GM23248 (cell line): Measurements from ENCODE around the gene USF1. TPM values are rescaled to one million over a fixed set of nuclear protein-coding genes. Genes with fewer than 3 reads are reported as not detected.

Source experiments
- DNase-seq: peaks from one replicate; pipeline ENCODE4 v3.0.0-alpha.2; 2015
- H2AFZ ChIP-seq: fragments of 200-600 bp; sonication (generic); 2 replicates; pipeline ENCODE4 v1.6.1; 2016; ENCODE audit warnings: antibody characterized with exemption
- H3F3A ChIP-seq: fragments of 200-600 bp; sonication (generic); 2 replicates; pipeline ENCODE4 v1.6.1; 2016; ENCODE audit warnings: mild to moderate bottlenecking, antibody characterized with exemption, mixed run types; ENCODE audit not compliant: insufficient read depth
- H3K27ac ChIP-seq: fragments of 200-600 bp; sonication (generic); 2 replicates; pipeline ENCODE4 v1.5.1; 2016; ENCODE audit warnings: mild to moderate bottlenecking
- H3K27me3 ChIP-seq: fragments of 200-600 bp; sonication (generic); replicated peaks from 2 replicates; pipeline ENCODE4 v1.6.1; 2016; ENCODE audit warnings: mild to moderate bottlenecking; ENCODE audit not compliant: insufficient read depth
- H3K36me3 ChIP-seq: fragments of 200-600 bp; sonication (generic); 2 replicates; pipeline ENCODE4 v1.6.1; 2016; ENCODE audit warnings: low read depth, mild to moderate bottlenecking
- H3K4me1 ChIP-seq: fragments of 200-600 bp; sonication (generic); 2 replicates; pipeline ENCODE4 v1.6.1; 2016; ENCODE audit warnings: mild to moderate bottlenecking; ENCODE audit not compliant: insufficient read depth
- H3K4me2 ChIP-seq: fragments of 200-600 bp; sonication (generic); one replicate; pipeline ENCODE4 v1.6.1; 2016; ENCODE audit warnings: mild to moderate bottlenecking; ENCODE audit not compliant: unreplicated experiment
- H3K4me3 ChIP-seq: fragments of 200-600 bp; sonication (generic); 2 replicates; pipeline ENCODE4 v1.5.1; 2016; ENCODE audit warnings: mild to moderate bottlenecking
- H3K79me2 ChIP-seq: fragments of 200-600 bp; sonication (generic); 2 replicates; pipeline ENCODE4 v1.6.1; 2016; ENCODE audit warnings: mild to moderate bottlenecking; ENCODE audit not compliant: insufficient read depth
- H3K9ac ChIP-seq: fragments of 200-600 bp; sonication (generic); 2 replicates; pipeline ENCODE4 v1.6.1; 2016; ENCODE audit warnings: mild to moderate bottlenecking
- H3K9me2 ChIP-seq: fragments of 200-600 bp; sonication (generic); 2 replicates; pipeline ENCODE4 v1.6.1; 2016; ENCODE audit warnings: mixed run types, mild to moderate bottlenecking, moderate library complexity; ENCODE audit not compliant: insufficient read depth
- H3K9me3 ChIP-seq: fragments of 200-600 bp; sonication (generic); one replicate; pipeline ENCODE4 v1.6.1; 2017; ENCODE audit warnings: low read depth
- H4K20me1 ChIP-seq: fragments of 200-600 bp; sonication (generic); 2 replicates; pipeline ENCODE4 v1.6.0; 2016; ENCODE audit not compliant: insufficient read depth
- EZH2 ChIP-seq: fragments of 200-600 bp; sonication (generic); IDR thresholded peaks from 2 replicates; pipeline ENCODE4 v1.6.1; 2018; ENCODE audit warnings: antibody characterized with exemption, mild to moderate bottlenecking; ENCODE audit not compliant: insufficient read depth, poor library complexity, severe bottlenecking
- EZH2phosphoT487 ChIP-seq: fragments of 200-600 bp; sonication (generic); IDR thresholded peaks from 2 replicates; pipeline ENCODE4 v1.6.1; 2018; ENCODE audit warnings: antibody characterized with exemption, moderate library complexity, mild to moderate bottlenecking, low read depth; ENCODE audit not compliant: insufficient read depth
- WGBS, 2 experiments: methylation state at CpG; one replicate each; pipeline ENCODE4 v1.1.6; 2015 to 2017; ENCODE audit warnings: low lambda C conversion rate in 2 of 2, low coverage in 1 of 2; ENCODE audit errors: missing lambda C conversion rate in 2 of 2; 5-methylcytosine and 5-hydroxymethylcytosine counted together
- in situ Hi-C: fragments of 300-500 bp; cut with MboI; formaldehyde crosslinking; loops from 2 replicates; pipeline ENCODE4 v1.15.0; 2020
- polyA plus RNA-seq: library from polyadenylated mRNA; unstranded; fragments of >200 nt; fragmentation: Nextera tagmentation; extraction: Ambion mirVana; gene quantifications from 2 replicates; pipeline ENCODE4 v1.2.1, GENCODE V29; 2016
- total RNA-seq: library from RNA; depleted of rRNA; stranded (reverse); fragments of >200 nt; shearing (Covaris generic); gene quantifications from 2 replicates; pipeline ENCODE4 v1.2.3, GENCODE V29; 2014

The USF1 gene
- total and polyA plus RNA-seq, 2 experiments from 2014 or later = 17.1 to 53.2 TPM

DNA sequence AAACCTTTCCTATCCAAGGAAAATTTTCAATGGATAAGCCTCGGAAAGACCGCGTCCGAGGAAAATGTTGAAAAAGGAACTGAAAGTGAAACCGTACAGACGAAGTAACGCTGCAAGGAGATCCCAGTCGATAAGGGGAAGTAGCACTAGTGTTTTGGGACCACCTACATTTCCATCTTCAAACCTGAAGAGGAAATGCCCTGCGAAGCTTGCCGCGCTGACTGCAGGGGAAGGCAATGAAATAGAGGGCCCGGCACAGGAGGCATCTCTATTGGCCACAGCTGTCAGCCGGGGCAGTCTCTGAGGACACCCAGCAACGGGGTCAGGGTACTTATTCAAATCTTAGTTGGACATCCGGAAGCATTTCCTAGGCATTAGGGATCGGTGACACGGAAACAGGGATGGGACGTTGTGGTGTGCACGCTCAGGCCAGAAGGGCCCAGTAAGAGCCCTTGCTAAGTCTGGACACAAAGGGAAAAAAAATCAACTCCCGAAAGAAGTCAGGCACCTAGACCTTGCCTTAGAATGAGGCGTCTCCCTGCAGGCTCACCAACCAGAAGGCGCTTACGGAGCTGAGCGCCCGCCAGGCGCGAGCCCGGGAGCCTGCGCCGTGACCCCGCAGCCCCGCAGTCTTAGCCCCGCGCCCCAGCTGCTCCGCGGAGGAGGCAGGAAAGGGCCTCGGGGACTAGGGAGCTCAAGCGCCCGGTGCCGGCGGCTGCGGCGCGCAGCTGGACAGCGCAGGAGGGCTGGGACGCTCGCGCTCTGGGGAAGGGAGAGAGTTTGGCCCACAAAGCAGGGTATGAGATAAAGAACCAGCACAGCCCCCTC is 655 bp downstream of the USF1 start:
- Histone ChIP-seq H3K4me1 (peaks cover 12% of the 10 kb centered on the region), H3K9me2 (no peaks in the 10 kb centered on the region), H3F3A (peaks cover 16% of the 10 kb centered on the region; the same call in 1 of the 2 replicates), H3K79me2 (peaks cover 35% of the 10 kb centered on the region), H2AFZ (peak overlapping the region; percentile 91), H3K9ac (peak overlapping the region; percentile 92), H3K4me2 (peak overlapping the region; percentile 83), H3K9me3 (no peaks in the 10 kb centered on the region), H4K20me1 (no peaks in the 10 kb centered on the region), H3K36me3 (peaks cover 7% of the 10 kb centered on the region; the same call in 1 of the 2 replicates), H3K27me3 (no peaks in the 10 kb centered on the region), H3K27ac (peak overlapping the region; percentile 93), H3K4me3 (peak overlapping the region; percentile 91)
- DNase-seq = peak; percentile 79
- in situ Hi-C loops = loop anchor here (5.0 kb wide), 1 partner anchor 52 kb away; the partner anchor contains the start of gene KLHDC9
- WGBS, 2 experiments = 1 to 2% methylated on average over 47 to 48 of the region's 48 CpGs
- TF ChIP-seq EZH2phosphoT487 (no peak), EZH2 (no peak)

DNA sequence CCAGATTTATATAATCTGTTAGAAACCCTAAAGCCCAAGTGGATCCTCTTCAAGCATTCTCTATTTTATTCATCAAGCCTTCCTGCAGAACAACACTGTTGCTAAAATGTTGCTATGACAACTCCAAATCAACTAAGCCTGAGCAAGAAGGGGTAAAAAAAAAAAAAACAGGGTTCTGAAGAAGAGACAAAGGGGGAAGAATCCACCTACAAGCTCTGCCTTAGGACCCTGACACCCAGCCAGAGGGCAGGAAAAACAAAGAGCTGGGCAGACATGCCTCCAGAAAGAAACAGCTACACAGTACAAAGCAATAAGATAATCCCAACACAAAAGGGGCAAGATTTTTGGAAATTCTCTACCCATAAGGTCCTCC is 1.3 kb downstream of the USF1 start:
- peak overlapping the region; percentile 93 for H3K27ac ChIP-seq
- no peaks in the 10 kb centered on the region for H4K20me1 ChIP-seq
- H3K79me2 ChIP-seq = peaks cover 35% of the 10 kb centered on the region
- H3K4me2 ChIP-seq = peak overlapping the region; percentile 83
- no peaks in the 10 kb centered on the region for H3K9me2 ChIP-seq
- H3K9me3 ChIP-seq = no peaks in the 10 kb centered on the region
- H3K4me3 ChIP-seq = peak overlapping the region; percentile 91
- no peak for TF ChIP-seq EZH2
- no peak for TF ChIP-seq EZH2phosphoT487
- H2AFZ ChIP-seq = peak overlapping the region; percentile 91
- peak; percentile 64 for DNase-seq
- in situ Hi-C loops = no loop called here
- H3K27me3 ChIP-seq = no peaks in the 10 kb centered on the region
- peaks cover 12% of the 10 kb centered on the region for H3K4me1 ChIP-seq
- peaks cover 7% of the 10 kb centered on the region; the same call in 1 of the 2 replicates for H3K36me3 ChIP-seq
- peaks cover 16% of the 10 kb centered on the region; the same call in 1 of the 2 replicates for H3F3A ChIP-seq
- peak overlapping the region; percentile 92 for H3K9ac ChIP-seq

DNA sequence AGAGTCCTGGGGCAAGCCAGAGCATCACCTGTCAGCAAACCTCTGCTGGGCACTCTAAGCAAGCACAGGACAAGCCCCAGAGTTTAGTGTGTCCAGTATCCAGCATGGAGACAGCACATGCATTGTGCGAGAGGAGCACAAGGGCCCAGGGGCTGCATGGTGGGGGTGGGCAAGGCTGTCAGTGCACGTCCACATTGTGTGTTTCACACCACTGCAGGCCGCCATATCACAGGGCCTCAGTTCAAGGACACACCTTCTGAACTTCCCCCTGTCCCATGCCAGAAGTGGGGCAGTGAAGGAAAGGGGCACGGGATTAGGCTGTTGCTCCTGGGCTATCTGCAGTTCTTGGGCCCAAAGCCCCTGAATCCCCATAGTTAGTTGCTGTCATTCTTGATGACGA is 6.2 kb downstream of the USF1 start:
- H3K4me3 ChIP-seq = no peak overlapping the region
- TF ChIP-seq EZH2phosphoT487 (no peak), EZH2 (no peak)
- H3K9ac ChIP-seq = no peak overlapping the region
- H3K36me3 ChIP-seq = peaks cover 7% of the 10 kb centered on the region; the same call in 1 of the 2 replicates
- H2AFZ ChIP-seq = no peak overlapping the region
- no peak for DNase-seq
- peaks cover 9% of the 10 kb centered on the region; the same call in 1 of the 2 replicates for H3F3A ChIP-seq
- WGBS, 2 experiments = 85 to 86% methylated on average over 5 of the region's 5 CpGs
- H4K20me1 ChIP-seq = no peaks in the 10 kb centered on the region
- H3K4me1 ChIP-seq = peaks cover 7% of the 10 kb centered on the region
- no peak overlapping the region for H3K4me2 ChIP-seq
- H3K79me2 ChIP-seq = peaks cover 29% of the 10 kb centered on the region
- H3K9me3 ChIP-seq = no peaks in the 10 kb centered on the region
- no peaks in the 10 kb centered on the region for H3K27me3 ChIP-seq
- H3K9me2 ChIP-seq = no peaks in the 10 kb centered on the region
- in situ Hi-C loops = no loop called here
- H3K27ac ChIP-seq = no peak overlapping the region

DNA sequence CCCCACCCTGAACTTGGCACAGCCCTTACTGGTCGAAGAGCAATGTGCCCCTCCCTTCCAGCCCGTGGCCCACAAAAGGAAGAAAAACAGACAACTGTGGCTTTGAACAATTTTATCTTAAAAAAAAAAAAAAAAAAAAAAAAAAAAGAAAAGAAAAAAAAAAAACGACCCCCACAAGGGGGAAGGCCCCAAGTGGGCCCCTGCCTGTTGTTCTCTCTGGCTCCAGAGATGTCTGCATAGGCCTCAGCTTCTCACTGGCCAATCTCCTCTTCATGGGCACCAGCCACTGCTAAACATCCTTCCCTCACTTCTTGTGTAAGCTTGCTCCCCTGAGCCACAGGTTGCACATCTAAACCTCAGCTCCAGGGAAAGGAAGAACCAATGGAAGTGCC is 6.6 kb downstream of the USF1 start:
- Histone ChIP-seq H3K79me2 (peaks cover 25% of the 10 kb centered on the region), H3K9ac (no peak overlapping the region), H3K27ac (no peak overlapping the region), H3K9me3 (no peaks in the 10 kb centered on the region), H3K4me1 (peaks cover 4% of the 10 kb centered on the region), H2AFZ (no peak overlapping the region), H3K4me2 (no peak overlapping the region), H3K36me3 (peaks cover 7% of the 10 kb centered on the region; the same call in 1 of the 2 replicates), H3K9me2 (no peaks in the 10 kb centered on the region), H3K27me3 (no peaks in the 10 kb centered on the region), H3F3A (peaks cover 5% of the 10 kb centered on the region; the same call in 1 of the 2 replicates), H3K4me3 (no peak overlapping the region), H4K20me1 (no peaks in the 10 kb centered on the region)
- 23 to 24% methylated on average over 3 of the region's 3 CpGs for WGBS, 2 experiments
- DNase-seq = no peak
- no peak for TF ChIP-seq EZH2phosphoT487
- TF ChIP-seq EZH2 = no peak
- in situ Hi-C loops = no loop called here
